GM18520 (cell line): ENCODE results near the gene CHAD.

ENCODE experiments used
- ATAC-seq: cut with Tn5 transposase; IDR thresholded peaks from one replicate; pipeline ENCODE4 v1.9.1; 2021; ENCODE audit not compliant: unreplicated experiment

The CHAD gene

GRCh38 chr17:50460831-50461526 lies 7.7 kb downstream of the CHAD start:
- ATAC-seq = no peak

- no peak for ATAC-seq
These were observed 8.9 kb downstream of the CHAD start for GRCh38 chr17:50459756-50460155.

GRCh38 chr17:50458701-50459676 lies 9.7 kb downstream of the CHAD start:
- no peak for ATAC-seq

- ATAC-seq = no peak
These were observed 10.4 kb downstream of the CHAD start for GRCh38 chr17:50458270-50458669.

- no peak for ATAC-seq
These were observed 11.1 kb downstream of the CHAD start for GRCh38 chr17:50457621-50458020.

- ATAC-seq = no peak
These were observed 14.8 kb downstream of the CHAD start for GRCh38 chr17:50453901-50454300.

GRCh38 chr17:50452630-50453300 lies 15.9 kb downstream of the CHAD start:
- no peak for ATAC-seq

- ATAC-seq = no peak
These were observed 16.6 kb downstream of the CHAD start for GRCh38 chr17:50451943-50452629.

GRCh38 chr17:50448643-50449042 lies 20.0 kb downstream of the CHAD start:
- ATAC-seq = no peak

GRCh38 chr17:50447870-50448595 lies 20.6 kb downstream of the CHAD start:
- no peak for ATAC-seq

GRCh38 chr17:50445730-50446325 lies 22.9 kb downstream of the CHAD start:
- no peak for ATAC-seq

- ATAC-seq = no peak
These were observed 23.6 kb downstream of the CHAD start for GRCh38 chr17:50444841-50445715.

- ATAC-seq = no peak
These were observed 25.1 kb downstream of the CHAD start for GRCh38 chr17:50443505-50443974.

- ATAC-seq = no peak
These were observed 27.5 kb downstream of the CHAD start for GRCh38 chr17:50440838-50441829.

- ATAC-seq = no peak
These were observed 28.4 kb downstream of the CHAD start for GRCh38 chr17:50440172-50440837.

- ATAC-seq = no peak
These were observed 29.7 kb downstream of the CHAD start for GRCh38 chr17:50439008-50439407.

- no peak for ATAC-seq
These were observed 31.3 kb downstream of the CHAD start for GRCh38 chr17:50437409-50437808.
